Stimulated activated CD4-positive, alpha-beta T cell treated with anti-CD3 and anti-CD28 coated beads, TNF-alpha, amount 100 ng/mL, for 48 hours (primary cell): ENCODE results near the gene KRTAP4-1.
"Not testable (repeated sequence)": the region's sequence is repeated elsewhere in the genome, so short reads cannot be mapped to it uniquely, and the experiment has no call there.

ENCODE experiments used
- DNase-seq, 3 donors: peaks; one replicate each; pipeline ENCODE4 v3.0.0-alpha.2; 2020; ENCODE audit warnings: low read depth in 3 of 3

Gene KRTAP4-1

GRCh38 chr17:41171886-41172285, 12.8 kb downstream of the KRTAP4-1 start:
- DNase-seq, result no peak

- no peak for DNase-seq
Measured at GRCh38 chr17:41168121-41168520, 16.6 kb downstream of the KRTAP4-1 start, which contains the start of gene KRTAP4-3. Gene KRTAP4-3, minus strand, starts transcription at chr17:41168221. Its CDS starts 49 bp downstream, at chr17:41168172.

GRCh38 chr17:41167561-41167960, 17.1 kb downstream of the KRTAP4-1 start:
- DNase-seq, result no peak

- no peak for DNase-seq
Measured at GRCh38 chr17:41163828-41164227, 20.9 kb downstream of the KRTAP4-1 start.

- no peak for DNase-seq
Measured at GRCh38 chr17:41160648-41161047, 24.1 kb downstream of the KRTAP4-1 start, which contains the start of gene KRTAP4-4. Gene KRTAP4-4, minus strand, starts transcription at chr17:41160748. Its CDS starts 57 bp downstream, at chr17:41160691.

GRCh38 chr17:41160190-41160589, 24.5 kb downstream of the KRTAP4-1 start:
- DNase-seq, result not testable (repeated sequence)

- DNase-seq, result no peak
Measured at GRCh38 chr17:41153856-41154255, 30.9 kb downstream of the KRTAP4-1 start.

- no peak for DNase-seq
Measured at GRCh38 chr17:41151525-41151924, 33.2 kb downstream of the KRTAP4-1 start.

- no peak for DNase-seq
Measured at GRCh38 chr17:41150026-41150425, 34.7 kb downstream of the KRTAP4-1 start.

- DNase-seq, result no peak
Measured at GRCh38 chr17:41149652-41149985, 35.1 kb downstream of the KRTAP4-1 start, which contains the start of gene KRTAP4-5. Gene KRTAP4-5, minus strand, starts transcription at chr17:41149825. Its CDS starts 58 bp downstream, at chr17:41149767.

GRCh38 chr17:41148971-41149651, 35.6 kb downstream of the KRTAP4-1 start:
- not testable (repeated sequence) for DNase-seq

GRCh38 chr17:41147531-41148204, 37.0 kb downstream of the KRTAP4-1 start:
- no peak for DNase-seq

- no peak for DNase-seq
Measured at GRCh38 chr17:41145261-41145660, 39.5 kb downstream of the KRTAP4-1 start.

GRCh38 chr17:41144846-41145245, 39.9 kb downstream of the KRTAP4-1 start:
- no peak for DNase-seq

- DNase-seq, result no peak
Measured at GRCh38 chr17:41141361-41141760, 43.4 kb downstream of the KRTAP4-1 start.

GRCh38 chr17:41140360-41141131, 44.2 kb downstream of the KRTAP4-1 start, which contains the start of gene KRTAP4-6:
Gene KRTAP4-6, minus strand, starts transcription at chr17:41140544. Its CDS starts 57 bp downstream, at chr17:41140487.
- DNase-seq, result no peak

- not testable (repeated sequence) for DNase-seq
Measured at GRCh38 chr17:41139865-41140264, 44.8 kb downstream of the KRTAP4-1 start.
